ENCODE measurements around the gene DDAH1. TPM values are rescaled to one million over a fixed set of nuclear protein-coding genes. Genes with fewer than 3 reads are reported as not detected.

The DDAH1 gene
- total and polyA plus RNA-seq, 2 experiments from 2014 or later: 29.4 to 41.7 TPM

DNA sequence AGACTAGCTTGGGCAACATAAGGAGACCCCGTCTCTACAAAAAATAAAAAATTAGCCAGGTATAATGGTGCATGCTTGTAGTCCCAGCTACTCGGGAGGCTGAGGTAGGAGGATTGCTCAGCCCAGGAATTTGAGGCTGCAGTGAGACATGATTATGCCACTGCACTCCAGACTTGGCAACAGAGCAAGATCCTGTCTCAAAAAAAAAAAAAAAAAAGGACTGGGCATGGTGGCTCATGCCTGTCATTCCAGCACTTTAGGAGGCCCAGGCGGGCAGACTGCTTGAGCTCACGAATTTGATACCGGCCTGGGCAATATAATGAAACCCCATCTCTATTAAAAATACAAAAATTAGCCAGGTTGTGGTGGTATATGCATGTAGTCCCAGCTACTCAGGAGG, 141.2 kb downstream of the DDAH1 start (continued):
- TF ChIP-seq, protein P1, sequence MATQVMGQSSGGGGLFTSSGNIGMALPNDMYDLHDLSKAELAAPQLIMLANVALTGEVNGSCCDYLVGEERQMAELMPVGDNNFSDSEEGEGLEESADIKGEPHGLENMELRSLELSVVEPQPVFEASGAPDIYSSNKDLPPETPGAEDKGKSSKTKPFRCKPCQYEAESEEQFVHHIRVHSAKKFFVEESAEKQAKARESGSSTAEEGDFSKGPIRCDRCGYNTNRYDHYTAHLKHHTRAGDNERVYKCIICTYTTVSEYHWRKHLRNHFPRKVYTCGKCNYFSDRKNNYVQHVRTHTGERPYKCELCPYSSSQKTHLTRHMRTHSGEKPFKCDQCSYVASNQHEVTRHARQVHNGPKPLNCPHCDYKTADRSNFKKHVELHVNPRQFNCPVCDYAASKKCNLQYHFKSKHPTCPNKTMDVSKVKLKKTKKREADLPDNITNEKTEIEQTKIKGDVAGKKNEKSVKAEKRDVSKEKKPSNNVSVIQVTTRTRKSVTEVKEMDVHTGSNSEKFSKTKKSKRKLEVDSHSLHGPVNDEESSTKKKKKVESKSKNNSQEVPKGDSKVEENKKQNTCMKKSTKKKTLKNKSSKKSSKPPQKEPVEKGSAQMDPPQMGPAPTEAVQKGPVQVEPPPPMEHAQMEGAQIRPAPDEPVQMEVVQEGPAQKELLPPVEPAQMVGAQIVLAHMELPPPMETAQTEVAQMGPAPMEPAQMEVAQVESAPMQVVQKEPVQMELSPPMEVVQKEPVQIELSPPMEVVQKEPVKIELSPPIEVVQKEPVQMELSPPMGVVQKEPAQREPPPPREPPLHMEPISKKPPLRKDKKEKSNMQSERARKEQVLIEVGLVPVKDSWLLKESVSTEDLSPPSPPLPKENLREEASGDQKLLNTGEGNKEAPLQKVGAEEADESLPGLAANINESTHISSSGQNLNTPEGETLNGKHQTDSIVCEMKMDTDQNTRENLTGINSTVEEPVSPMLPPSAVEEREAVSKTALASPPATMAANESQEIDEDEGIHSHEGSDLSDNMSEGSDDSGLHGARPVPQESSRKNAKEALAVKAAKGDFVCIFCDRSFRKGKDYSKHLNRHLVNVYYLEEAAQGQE (IDR thresholded peaks at IDR 0.05; ENCODE audit: unreplicated experiment): no peak
- no peak for TF ChIP-seq ZNF114 (CRISPR knock-in tag; IDR thresholded peaks at IDR 0.05)
- no peak for TF ChIP-seq POLR2AphosphoS5 (IDR thresholded peaks at IDR 0.05; ENCODE audit: low read depth)

DNA sequence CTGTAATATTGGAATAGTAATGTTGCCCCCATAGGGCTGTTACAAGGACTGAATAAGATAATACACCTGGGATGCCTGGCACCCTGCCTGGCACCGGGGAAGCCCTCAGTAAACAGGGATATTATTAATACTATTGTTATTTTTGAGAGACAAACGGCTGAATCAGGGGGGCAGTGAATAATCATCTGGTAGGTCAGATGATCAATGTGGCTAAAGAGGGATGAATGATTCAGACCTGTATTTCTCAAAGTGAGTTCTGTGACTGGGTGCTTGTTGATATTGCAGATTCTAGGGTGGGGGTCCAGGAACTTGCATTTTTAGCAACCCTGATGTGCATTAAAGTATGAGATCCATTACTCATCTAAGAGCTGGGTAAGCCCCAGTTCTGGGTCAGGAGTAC, 142.3 kb downstream of the DDAH1 start:
- Histone ChIP-seq H3K4me2 (no peak overlapping the region), H3K36me3 (ENCODE audit: insufficient read depth) (no peaks in the 10 kb centered on the region), H3K27ac (ENCODE audit: low read depth) (no peak overlapping the region), H3K4me1 (ENCODE audit: insufficient read depth) (peaks cover 20% of the 10 kb centered on the region), H3K9me2 (ENCODE audit: insufficient read depth) (no peaks in the 10 kb centered on the region), H3K4me3 (no peak overlapping the region), H4K20me1 (replicated peaks; ENCODE audit: insufficient read depth) (no peaks in the 10 kb centered on the region), H2AFZ (no peak overlapping the region), H3F3A (replicated peaks; ENCODE audit: low read depth) (no peaks in the 10 kb centered on the region), H3K27me3 (ENCODE audit: insufficient read depth) (no peaks in the 10 kb centered on the region), H3K79me2 (replicated peaks; ENCODE audit: insufficient read depth) (no peaks in the 10 kb centered on the region)
- Mint-ChIP-seq H3K36me3 (ENCODE audit: low read depth) (no peaks in the 10 kb centered on the region), H3K27me3 (ENCODE audit: insufficient read depth, low read depth, poor library complexity) (no peaks in the 10 kb centered on the region), H3K27ac (no peak overlapping the region), H3K9me3 (no peaks in the 10 kb centered on the region), H3K4me1 (peaks cover 38% of the 10 kb centered on the region), H3K4me3 (no peak overlapping the region)
- no peak for ATAC-seq
- no peak for DNase-seq (ENCODE audit: low spot score)
- TF ChIP-seq ZNF114 (CRISPR knock-in tag; IDR thresholded peaks at IDR 0.05) (no peak), POLR2AphosphoS5 (IDR thresholded peaks at IDR 0.05; ENCODE audit: low read depth) (no peak), JUNB (IDR thresholded peaks at IDR 0.05; ENCODE audit: unreplicated experiment) (no peak), EZH2phosphoT487 (IDR thresholded peaks at IDR 0.05; ENCODE audit: unreplicated experiment) (no peak), CREB1 (CRISPR knock-in tag; IDR thresholded peaks at IDR 0.05; ENCODE audit: low read depth) (no peak)
- TF ChIP-seq, protein P1 (IDR thresholded peaks at IDR 0.05; ENCODE audit: unreplicated experiment): no peak
- TF ChIP-seq, protein P2, sequence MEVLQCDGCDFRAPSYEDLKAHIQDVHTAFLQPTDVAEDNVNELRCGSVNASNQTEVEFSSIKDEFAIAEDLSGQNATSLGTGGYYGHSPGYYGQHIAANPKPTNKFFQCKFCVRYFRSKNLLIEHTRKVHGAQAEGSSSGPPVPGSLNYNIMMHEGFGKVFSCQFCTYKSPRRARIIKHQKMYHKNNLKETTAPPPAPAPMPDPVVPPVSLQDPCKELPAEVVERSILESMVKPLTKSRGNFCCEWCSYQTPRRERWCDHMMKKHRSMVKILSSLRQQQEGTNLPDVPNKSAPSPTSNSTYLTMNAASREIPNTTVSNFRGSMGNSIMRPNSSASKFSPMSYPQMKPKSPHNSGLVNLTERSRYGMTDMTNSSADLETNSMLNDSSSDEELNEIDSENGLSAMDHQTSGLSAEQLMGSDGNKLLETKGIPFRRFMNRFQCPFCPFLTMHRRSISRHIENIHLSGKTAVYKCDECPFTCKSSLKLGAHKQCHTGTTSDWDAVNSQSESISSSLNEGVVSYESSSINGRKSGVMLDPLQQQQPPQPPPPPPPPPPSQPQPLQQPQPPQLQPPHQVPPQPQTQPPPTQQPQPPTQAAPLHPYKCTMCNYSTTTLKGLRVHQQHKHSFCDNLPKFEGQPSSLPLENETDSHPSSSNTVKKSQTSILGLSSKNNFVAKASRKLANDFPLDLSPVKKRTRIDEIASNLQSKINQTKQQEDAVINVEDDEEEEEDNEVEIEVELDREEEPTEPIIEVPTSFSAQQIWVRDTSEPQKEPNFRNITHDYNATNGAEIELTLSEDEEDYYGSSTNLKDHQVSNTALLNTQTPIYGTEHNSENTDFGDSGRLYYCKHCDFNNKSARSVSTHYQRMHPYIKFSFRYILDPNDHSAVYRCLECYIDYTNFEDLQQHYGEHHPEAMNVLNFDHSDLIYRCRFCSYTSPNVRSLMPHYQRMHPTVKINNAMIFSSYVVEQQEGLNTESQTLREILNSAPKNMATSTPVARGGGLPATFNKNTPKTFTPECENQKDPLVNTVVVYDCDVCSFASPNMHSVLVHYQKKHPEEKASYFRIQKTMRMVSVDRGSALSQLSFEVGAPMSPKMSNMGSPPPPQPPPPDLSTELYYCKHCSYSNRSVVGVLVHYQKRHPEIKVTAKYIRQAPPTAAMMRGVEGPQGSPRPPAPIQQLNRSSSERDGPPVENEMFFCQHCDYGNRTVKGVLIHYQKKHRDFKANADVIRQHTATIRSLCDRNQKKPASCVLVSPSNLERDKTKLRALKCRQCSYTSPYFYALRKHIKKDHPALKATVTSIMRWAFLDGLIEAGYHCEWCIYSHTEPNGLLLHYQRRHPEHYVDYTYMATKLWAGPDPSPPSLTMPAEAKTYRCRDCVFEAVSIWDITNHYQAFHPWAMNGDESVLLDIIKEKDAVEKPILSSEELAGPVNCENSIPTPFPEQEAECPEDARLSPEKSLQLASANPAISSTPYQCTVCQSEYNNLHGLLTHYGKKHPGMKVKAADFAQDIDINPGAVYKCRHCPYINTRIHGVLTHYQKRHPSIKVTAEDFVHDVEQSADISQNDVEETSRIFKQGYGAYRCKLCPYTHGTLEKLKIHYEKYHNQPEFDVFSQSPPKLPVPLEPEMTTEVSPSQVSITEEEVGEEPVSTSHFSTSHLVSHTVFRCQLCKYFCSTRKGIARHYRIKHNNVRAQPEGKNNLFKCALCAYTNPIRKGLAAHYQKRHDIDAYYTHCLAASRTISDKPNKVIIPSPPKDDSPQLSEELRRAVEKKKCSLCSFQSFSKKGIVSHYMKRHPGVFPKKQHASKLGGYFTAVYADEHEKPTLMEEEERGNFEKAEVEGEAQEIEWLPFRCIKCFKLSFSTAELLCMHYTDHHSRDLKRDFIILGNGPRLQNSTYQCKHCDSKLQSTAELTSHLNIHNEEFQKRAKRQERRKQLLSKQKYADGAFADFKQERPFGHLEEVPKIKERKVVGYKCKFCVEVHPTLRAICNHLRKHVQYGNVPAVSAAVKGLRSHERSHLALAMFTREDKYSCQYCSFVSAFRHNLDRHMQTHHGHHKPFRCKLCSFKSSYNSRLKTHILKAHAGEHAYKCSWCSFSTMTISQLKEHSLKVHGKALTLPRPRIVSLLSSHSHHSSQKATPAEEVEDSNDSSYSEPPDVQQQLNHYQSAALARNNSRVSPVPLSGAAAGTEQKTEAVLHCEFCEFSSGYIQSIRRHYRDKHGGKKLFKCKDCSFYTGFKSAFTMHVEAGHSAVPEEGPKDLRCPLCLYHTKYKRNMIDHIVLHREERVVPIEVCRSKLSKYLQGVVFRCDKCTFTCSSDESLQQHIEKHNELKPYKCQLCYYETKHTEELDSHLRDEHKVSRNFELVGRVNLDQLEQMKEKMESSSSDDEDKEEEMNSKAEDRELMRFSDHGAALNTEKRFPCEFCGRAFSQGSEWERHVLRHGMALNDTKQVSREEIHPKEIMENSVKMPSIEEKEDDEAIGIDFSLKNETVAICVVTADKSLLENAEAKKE (CRISPR knock-in tag; IDR thresholded peaks at IDR 0.05): no peak
- TF ChIP-seq, protein P3, sequence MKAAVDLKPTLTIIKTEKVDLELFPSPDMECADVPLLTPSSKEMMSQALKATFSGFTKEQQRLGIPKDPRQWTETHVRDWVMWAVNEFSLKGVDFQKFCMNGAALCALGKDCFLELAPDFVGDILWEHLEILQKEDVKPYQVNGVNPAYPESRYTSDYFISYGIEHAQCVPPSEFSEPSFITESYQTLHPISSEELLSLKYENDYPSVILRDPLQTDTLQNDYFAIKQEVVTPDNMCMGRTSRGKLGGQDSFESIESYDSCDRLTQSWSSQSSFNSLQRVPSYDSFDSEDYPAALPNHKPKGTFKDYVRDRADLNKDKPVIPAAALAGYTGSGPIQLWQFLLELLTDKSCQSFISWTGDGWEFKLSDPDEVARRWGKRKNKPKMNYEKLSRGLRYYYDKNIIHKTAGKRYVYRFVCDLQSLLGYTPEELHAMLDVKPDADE (IDR thresholded peaks at IDR 0.05): no peak

Data from GM23338 (cell line).